ENCODE measurements around the gene BCR.

Gene BCR

DNA sequence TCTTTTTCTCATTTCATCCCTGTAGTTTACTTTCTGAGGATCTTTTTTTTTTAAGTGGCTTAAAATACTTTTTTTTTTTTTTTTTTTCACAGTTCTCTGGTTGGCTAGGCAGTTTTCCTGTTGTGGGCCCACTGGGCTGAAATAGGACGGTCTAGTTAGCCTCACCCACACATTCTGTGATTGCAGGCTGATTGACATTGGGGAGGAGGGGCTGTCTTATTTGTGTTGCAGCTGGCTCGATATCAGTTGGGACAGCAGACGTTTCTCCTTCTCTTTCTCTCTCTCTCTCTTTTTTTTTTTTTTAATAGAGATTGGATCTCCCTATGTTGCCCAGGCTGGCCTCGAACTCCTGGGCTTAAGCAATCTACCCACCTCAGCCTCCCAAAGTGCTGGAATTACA is 6.9 kb downstream of the BCR start:
- Histone ChIP-seq H3K4me3 (ENCODE audit: low read depth, low read length) (no peak overlapping the region), H3K4me1 (ENCODE audit: control insufficient read depth, insufficient read depth, low read length, unreplicated experiment) (peaks cover 24% of the 10 kb centered on the region), H3K36me3 (ENCODE audit: insufficient read depth, low read length) (no peaks in the 10 kb centered on the region), H3K79me2 (ENCODE audit: control insufficient read depth, insufficient read depth, low read length, unreplicated experiment) (peaks cover 55% of the 10 kb centered on the region), H3K27me3 (ENCODE audit: insufficient read depth, low read length) (no peaks in the 10 kb centered on the region), H3K27ac (ENCODE audit: low read depth, low read length) (peak overlapping the region; percentile 73; the same call in 1 of the 2 replicates), H2AFZ (ENCODE audit: low read length, unreplicated experiment) (no peak overlapping the region)

DNA sequence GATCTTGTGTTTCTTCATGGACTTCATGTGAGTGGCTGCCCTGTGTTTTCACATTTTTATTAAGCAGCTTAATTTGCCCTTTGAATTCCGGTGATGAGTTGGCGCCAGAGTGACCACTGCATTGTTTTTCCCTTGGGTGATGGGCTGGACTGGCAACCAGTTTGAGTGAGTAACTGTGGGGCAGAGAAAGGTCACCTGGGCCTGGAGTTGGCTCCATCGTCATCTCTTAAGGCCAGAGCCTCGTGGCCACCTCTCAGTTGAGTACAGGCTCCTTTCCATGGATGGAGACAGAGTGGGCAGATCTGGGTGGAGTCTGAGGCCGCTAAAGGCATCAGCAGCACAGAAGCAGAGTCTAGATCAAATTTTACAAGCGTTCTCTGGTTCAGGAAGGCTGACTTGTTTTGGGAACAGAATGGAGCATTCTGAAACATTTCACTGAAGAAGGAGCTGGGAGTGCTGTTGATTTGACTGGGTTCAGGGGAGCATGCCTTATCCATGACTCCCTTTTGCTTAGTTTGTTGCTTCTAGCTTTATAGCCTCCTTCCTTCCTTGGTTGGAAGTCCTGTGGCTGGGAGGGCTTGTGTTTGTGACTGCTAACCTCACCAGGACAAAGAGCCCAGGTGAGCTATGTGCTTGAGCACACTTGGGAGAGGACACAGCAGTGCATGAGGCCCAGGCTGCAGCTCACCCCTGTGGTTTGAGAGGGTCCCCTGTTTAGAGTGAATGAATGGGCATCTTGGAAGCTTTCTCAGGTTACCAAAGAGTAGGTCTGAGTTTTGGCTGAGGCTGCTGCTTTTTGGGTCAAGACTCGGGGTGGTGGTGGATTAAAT is 7.8 kb downstream of the BCR start:
- Histone ChIP-seq H3K27ac (ENCODE audit: low read depth, low read length) (peak overlapping the region; percentile 73), H3K4me1 (ENCODE audit: control insufficient read depth, insufficient read depth, low read length, unreplicated experiment) (peaks cover 16% of the 10 kb centered on the region), H3K36me3 (ENCODE audit: insufficient read depth, low read length) (no peaks in the 10 kb centered on the region), H3K79me2 (ENCODE audit: control insufficient read depth, insufficient read depth, low read length, unreplicated experiment) (peaks cover 46% of the 10 kb centered on the region), H2AFZ (ENCODE audit: low read length, unreplicated experiment) (no peak overlapping the region), H3K4me3 (ENCODE audit: low read depth, low read length) (no peak overlapping the region), H3K27me3 (ENCODE audit: insufficient read depth, low read length) (no peaks in the 10 kb centered on the region)

DNA sequence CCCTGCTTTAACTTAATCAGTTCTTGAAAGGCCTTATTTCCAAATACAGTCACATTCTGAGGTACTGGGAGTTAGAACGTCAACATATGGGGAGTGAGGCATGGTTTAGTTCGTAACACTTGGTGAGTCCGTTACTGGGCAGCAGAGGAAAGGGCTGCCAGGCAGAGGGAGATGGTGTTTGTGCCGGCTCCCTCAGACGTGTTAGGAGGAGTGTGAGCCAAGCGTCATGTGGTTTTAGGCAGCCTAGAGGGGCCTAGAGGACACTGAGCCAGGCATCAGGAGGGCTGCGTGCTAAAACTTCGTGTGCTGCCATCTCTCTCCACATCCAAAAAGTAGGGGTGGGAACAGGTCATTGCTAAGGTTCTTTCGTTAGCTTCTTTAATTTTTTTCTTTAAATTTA is 10.2 kb downstream of the BCR start:
- H3K4me3 ChIP-seq (ENCODE audit: low read depth, low read length) = no peak overlapping the region
- H3K27ac ChIP-seq (ENCODE audit: low read depth, low read length) = no peak overlapping the region
- no peak overlapping the region for H2AFZ ChIP-seq (ENCODE audit: low read length, unreplicated experiment)
- H3K27me3 ChIP-seq (ENCODE audit: insufficient read depth, low read length) = no peaks in the 10 kb centered on the region
- no peaks in the 10 kb centered on the region for H3K36me3 ChIP-seq (ENCODE audit: insufficient read depth, low read length)
- H3K4me1 ChIP-seq (ENCODE audit: control insufficient read depth, insufficient read depth, low read length, unreplicated experiment) = peaks cover 19% of the 10 kb centered on the region
- peaks cover 28% of the 10 kb centered on the region for H3K79me2 ChIP-seq (ENCODE audit: control insufficient read depth, insufficient read depth, low read length, unreplicated experiment)

DNA sequence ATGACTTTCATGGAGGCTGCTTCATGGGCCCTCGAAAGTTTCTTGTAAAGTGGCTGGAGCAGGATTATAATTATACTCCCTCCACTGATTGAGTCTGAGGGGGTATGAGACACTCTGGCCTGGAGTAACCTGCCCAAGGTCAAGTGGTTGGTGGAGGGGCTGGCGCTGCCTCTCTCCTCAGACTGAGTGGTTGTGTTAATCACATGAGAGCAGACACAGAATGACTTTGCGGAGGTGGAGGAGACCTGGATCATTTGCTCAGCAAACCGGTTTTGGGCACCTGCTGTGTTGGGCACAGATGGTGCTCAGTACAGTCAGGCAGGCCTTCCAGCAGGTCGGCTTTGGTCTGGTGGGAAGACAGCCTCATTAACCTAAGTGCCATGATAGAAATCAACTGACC is 11.8 kb downstream of the BCR start:
- peaks cover 20% of the 10 kb centered on the region for H3K79me2 ChIP-seq (ENCODE audit: control insufficient read depth, insufficient read depth, low read length, unreplicated experiment)
- H3K36me3 ChIP-seq (ENCODE audit: insufficient read depth, low read length) = no peaks in the 10 kb centered on the region
- no peak overlapping the region for H3K27ac ChIP-seq (ENCODE audit: low read depth, low read length)
- H3K4me1 ChIP-seq (ENCODE audit: control insufficient read depth, insufficient read depth, low read length, unreplicated experiment) = peaks cover 19% of the 10 kb centered on the region
- H3K4me3 ChIP-seq (ENCODE audit: low read depth, low read length) = no peak overlapping the region
- no peaks in the 10 kb centered on the region for H3K27me3 ChIP-seq (ENCODE audit: insufficient read depth, low read length)
- H2AFZ ChIP-seq (ENCODE audit: low read length, unreplicated experiment) = no peak overlapping the region

DNA sequence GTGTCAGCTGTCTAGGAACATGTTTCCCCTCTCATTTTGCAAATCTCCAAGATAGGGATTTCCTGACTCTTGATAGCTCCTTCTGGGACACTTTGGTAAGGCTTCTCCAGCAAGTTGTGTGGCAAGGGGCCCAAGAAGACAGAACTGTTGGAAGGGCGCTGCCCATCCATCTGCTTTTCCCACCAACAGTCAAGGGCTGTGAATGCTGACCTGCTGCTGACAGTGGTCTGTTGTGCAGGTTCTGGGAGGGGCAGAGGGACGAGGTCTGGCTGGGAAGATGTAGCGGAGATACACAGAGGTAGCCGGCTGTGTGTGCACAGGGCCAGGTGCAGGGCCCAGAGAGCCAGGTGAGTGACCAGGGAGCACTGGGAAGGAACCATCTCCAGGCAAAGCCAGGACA is 12.2 kb downstream of the BCR start:
- Histone ChIP-seq H3K27me3 (ENCODE audit: insufficient read depth, low read length) (no peaks in the 10 kb centered on the region), H3K4me3 (ENCODE audit: low read depth, low read length) (no peak overlapping the region), H2AFZ (ENCODE audit: low read length, unreplicated experiment) (no peak overlapping the region), H3K79me2 (ENCODE audit: control insufficient read depth, insufficient read depth, low read length, unreplicated experiment) (peaks cover 20% of the 10 kb centered on the region), H3K4me1 (ENCODE audit: control insufficient read depth, insufficient read depth, low read length, unreplicated experiment) (peaks cover 17% of the 10 kb centered on the region), H3K36me3 (ENCODE audit: insufficient read depth, low read length) (no peaks in the 10 kb centered on the region), H3K27ac (ENCODE audit: low read depth, low read length) (no peak overlapping the region)

DNA sequence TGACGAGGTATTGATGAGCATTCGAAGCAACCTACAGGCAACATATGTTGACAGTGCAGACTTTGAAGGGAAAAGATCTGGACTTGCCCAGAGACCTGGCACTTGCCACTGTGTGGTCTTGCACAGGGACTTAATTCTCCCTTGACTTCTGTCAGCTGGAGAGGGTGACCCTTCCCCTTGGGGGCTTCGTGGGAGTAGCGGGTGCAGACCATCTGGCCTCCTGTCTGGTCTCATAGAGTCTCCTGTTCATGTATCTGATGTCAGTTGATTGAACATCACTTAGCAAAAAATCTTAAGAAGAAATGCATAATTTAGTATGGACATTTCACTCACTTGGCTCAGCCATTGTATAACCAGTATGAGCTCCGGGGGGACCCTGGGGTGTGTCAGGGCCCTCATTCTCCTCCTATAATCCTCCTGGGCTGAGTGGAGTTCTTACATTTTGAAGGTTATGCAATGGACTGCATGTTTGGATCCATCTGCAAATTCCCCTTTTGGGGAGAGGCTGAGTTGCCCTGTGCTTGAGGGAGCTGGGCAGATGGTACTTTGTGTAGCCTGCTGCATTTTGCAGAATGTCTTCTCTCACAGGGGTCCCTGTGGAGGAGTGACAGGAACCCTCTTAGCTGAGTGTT is 13.0 kb downstream of the BCR start:
- H3K27ac ChIP-seq (ENCODE audit: low read depth, low read length) = no peak overlapping the region
- peaks cover 12% of the 10 kb centered on the region for H3K79me2 ChIP-seq (ENCODE audit: control insufficient read depth, insufficient read depth, low read length, unreplicated experiment)
- no peaks in the 10 kb centered on the region for H3K36me3 ChIP-seq (ENCODE audit: insufficient read depth, low read length)
- no peak overlapping the region for H2AFZ ChIP-seq (ENCODE audit: low read length, unreplicated experiment)
- no peaks in the 10 kb centered on the region for H3K27me3 ChIP-seq (ENCODE audit: insufficient read depth, low read length)
- no peak overlapping the region for H3K4me3 ChIP-seq (ENCODE audit: low read depth, low read length)
- H3K4me1 ChIP-seq (ENCODE audit: control insufficient read depth, insufficient read depth, low read length, unreplicated experiment) = peaks cover 9% of the 10 kb centered on the region

DNA sequence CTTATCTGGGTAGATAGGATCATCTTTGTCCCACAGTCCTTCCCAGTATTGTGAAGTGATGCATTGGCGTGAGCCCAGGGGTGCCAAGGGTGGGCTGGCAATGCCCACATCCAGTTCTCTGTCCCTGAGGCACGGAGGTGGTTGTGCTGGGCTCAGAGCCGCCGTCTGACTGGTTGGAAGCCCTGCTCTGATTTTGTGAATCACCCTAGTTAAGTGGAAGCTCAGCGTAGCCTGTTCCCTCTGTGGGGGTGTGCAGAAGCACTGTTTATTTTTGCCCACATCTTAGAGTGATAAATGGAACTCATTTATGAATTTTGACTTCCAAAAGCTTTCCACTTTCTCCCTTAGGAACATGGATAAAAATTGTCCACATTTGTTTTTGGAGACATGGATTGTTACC is 13.6 kb downstream of the BCR start:
- Histone ChIP-seq H3K4me3 (ENCODE audit: low read depth, low read length) (no peak overlapping the region), H3K4me1 (ENCODE audit: control insufficient read depth, insufficient read depth, low read length, unreplicated experiment) (peaks cover 8% of the 10 kb centered on the region), H3K36me3 (ENCODE audit: insufficient read depth, low read length) (no peaks in the 10 kb centered on the region), H3K27me3 (ENCODE audit: insufficient read depth, low read length) (no peaks in the 10 kb centered on the region), H3K79me2 (ENCODE audit: control insufficient read depth, insufficient read depth, low read length, unreplicated experiment) (peaks cover 11% of the 10 kb centered on the region), H2AFZ (ENCODE audit: low read length, unreplicated experiment) (no peak overlapping the region), H3K27ac (ENCODE audit: low read depth, low read length) (no peak overlapping the region)

DNA sequence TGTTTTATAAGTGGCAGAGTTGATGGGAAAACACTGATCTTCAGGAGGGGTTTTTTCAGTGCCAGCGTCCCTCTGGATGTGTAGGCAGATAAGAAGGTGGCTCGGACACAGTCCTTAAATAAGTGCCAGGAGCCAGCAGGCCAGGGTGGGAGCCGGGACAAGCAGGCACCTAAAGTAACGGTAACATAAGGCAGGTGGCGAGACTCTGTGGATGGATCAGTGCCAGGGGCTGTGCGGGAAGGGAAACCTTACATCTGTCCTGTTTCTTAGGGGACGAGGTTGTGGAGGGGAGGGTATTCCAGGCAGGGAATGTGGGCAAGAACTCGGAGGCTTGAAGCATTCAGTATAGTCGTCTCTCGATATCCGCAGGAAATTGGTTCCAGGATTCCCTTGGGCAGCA is 15.9 kb downstream of the BCR start:
- Histone ChIP-seq H3K27ac (ENCODE audit: low read depth, low read length) (no peak overlapping the region), H3K4me3 (ENCODE audit: low read depth, low read length) (no peak overlapping the region), H3K27me3 (ENCODE audit: insufficient read depth, low read length) (no peaks in the 10 kb centered on the region), H2AFZ (ENCODE audit: low read length, unreplicated experiment) (no peak overlapping the region), H3K36me3 (ENCODE audit: insufficient read depth, low read length) (no peaks in the 10 kb centered on the region), H3K4me1 (ENCODE audit: control insufficient read depth, insufficient read depth, low read length, unreplicated experiment) (peaks cover 10% of the 10 kb centered on the region), H3K79me2 (ENCODE audit: control insufficient read depth, insufficient read depth, low read length, unreplicated experiment) (peaks cover 3% of the 10 kb centered on the region)

DNA sequence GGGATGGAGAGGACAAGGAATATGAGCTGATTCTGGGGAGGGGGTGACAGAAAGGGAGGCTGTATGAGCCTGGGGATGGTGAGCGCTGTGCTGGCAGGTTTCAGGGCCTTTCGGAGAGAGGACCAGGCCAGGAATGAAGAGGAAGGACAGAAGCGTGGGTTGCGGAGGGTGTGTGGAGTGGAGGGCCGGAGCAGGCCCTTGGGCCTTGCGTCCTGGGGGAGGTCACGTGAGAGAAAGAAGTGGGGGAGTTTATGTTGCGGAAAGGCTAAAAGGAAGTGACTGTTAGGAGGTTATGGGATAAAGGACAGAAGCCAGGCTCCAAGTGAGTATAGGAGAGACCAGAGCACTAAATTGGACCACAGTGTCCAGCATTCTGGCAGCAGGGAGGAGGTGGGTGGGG is 17.5 kb downstream of the BCR start:
- no peak overlapping the region for H3K27ac ChIP-seq (ENCODE audit: low read depth, low read length)
- H3K27me3 ChIP-seq (ENCODE audit: insufficient read depth, low read length) = no peaks in the 10 kb centered on the region
- no peaks in the 10 kb centered on the region for H3K36me3 ChIP-seq (ENCODE audit: insufficient read depth, low read length)
- H2AFZ ChIP-seq (ENCODE audit: low read length, unreplicated experiment) = no peak overlapping the region
- H3K4me1 ChIP-seq (ENCODE audit: control insufficient read depth, insufficient read depth, low read length, unreplicated experiment) = peaks cover 10% of the 10 kb centered on the region
- H3K79me2 ChIP-seq (ENCODE audit: control insufficient read depth, insufficient read depth, low read length, unreplicated experiment) = peaks cover 3% of the 10 kb centered on the region
- no peak overlapping the region for H3K4me3 ChIP-seq (ENCODE audit: low read depth, low read length)

DNA sequence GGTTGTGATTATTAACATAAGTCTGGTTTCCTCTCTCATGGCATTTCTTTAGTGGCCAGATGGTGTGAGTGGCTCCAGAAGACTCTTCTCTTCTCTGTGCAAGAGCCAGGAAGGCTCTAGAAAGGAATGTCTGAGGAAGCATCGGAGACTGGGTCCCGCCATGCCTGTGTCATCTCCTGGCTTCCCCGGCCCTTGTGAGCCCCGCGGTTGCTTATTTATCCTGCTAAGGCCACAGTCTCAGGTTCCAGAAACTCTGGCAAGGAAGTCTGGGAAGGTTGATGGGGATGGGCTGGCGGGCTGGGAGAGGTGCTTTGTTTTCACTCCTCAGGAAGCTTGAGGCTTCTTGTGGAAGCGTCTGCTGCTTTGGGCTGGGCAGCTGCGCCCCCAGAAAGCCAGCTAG is 18.9 kb downstream of the BCR start:
- Histone ChIP-seq H2AFZ (ENCODE audit: low read length, unreplicated experiment) (no peak overlapping the region), H3K36me3 (ENCODE audit: insufficient read depth, low read length) (no peaks in the 10 kb centered on the region), H3K27ac (ENCODE audit: low read depth, low read length) (no peak overlapping the region), H3K4me3 (ENCODE audit: low read depth, low read length) (no peak overlapping the region), H3K4me1 (ENCODE audit: control insufficient read depth, insufficient read depth, low read length, unreplicated experiment) (peaks cover 2% of the 10 kb centered on the region), H3K27me3 (ENCODE audit: insufficient read depth, low read length) (no peaks in the 10 kb centered on the region), H3K79me2 (ENCODE audit: control insufficient read depth, insufficient read depth, low read length, unreplicated experiment) (peaks cover 5% of the 10 kb centered on the region)

DNA sequence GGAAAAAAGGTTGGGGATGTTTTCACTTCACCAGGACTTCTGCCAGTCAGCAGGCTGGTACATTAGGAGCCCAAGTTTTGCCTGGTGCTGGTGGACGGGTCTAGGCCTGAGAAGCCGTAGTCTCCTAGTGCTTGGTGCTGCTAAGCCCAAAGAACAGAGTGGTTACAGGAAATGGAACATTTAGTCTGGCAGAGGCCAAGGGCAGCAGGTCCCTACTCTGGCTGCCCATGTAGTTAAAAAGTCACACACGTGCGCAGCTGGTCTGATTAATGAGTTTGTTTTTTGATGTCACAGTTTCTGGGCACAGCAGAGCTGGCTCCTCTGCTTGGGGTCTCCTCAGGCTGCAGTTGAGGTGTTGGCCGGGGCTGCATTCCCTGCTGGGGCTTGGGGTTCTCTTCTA is 20.6 kb downstream of the BCR start:
- H3K79me2 ChIP-seq (ENCODE audit: control insufficient read depth, insufficient read depth, low read length, unreplicated experiment) = peaks cover 5% of the 10 kb centered on the region
- no peak overlapping the region for H3K27ac ChIP-seq (ENCODE audit: low read depth, low read length)

More for the DNA sequence above, 20.6 kb downstream of the BCR start:
- H3K27me3 ChIP-seq (ENCODE audit: insufficient read depth, low read length) = no peaks in the 10 kb centered on the region
- H3K4me3 ChIP-seq (ENCODE audit: low read depth, low read length) = no peak overlapping the region
- no peaks in the 10 kb centered on the region for H3K36me3 ChIP-seq (ENCODE audit: insufficient read depth, low read length)
- peaks cover 2% of the 10 kb centered on the region for H3K4me1 ChIP-seq (ENCODE audit: control insufficient read depth, insufficient read depth, low read length, unreplicated experiment)
- H2AFZ ChIP-seq (ENCODE audit: low read length, unreplicated experiment) = no peak overlapping the region
